ENCODE measurements around the gene PPDPF. TPM values are rescaled to one million over a fixed set of nuclear protein-coding genes. Genes with fewer than 3 reads are reported as not detected.

Gene PPDPF
- total and polyA plus RNA-seq, 3 experiments from 2014 or later: 137 to 218 (median 207) TPM

- Histone ChIP-seq H3K4me1 (ENCODE audit: insufficient read depth, low read length) (peaks cover 8% of the 10 kb centered on the region), H3K27ac (ENCODE audit: low read depth, low read length) (no peak overlapping the region), H3K36me3 (ENCODE audit: insufficient read depth, low read length) (no peaks in the 10 kb centered on the region), H3K4me3 (ENCODE audit: low read length) (no peak overlapping the region), H3K27me3 (ENCODE audit: insufficient read depth, low read length, poor library complexity, severe bottlenecking) (peaks cover 11% of the 10 kb centered on the region), H3K9me3 (ENCODE audit: low read length) (no peaks in the 10 kb centered on the region)
- peak in 1 of 5 donors; percentile 45 for DNase-seq
- ChIA-PET CTCF (no interaction called here), POLR2A (no interaction called here)
- Mint-ChIP-seq H3K36me3 (peaks cover 0 to 6% (median 0%) of the 10 kb centered on the region in 3 donors), H3K4me1 (peaks cover 0 to 14% (median 2%) of the 10 kb centered on the region in 3 donors), H3K27ac (no peak overlapping the region), H3K27me3 (peaks cover 19 to 26% of the 10 kb centered on the region in 2 donors), H3K4me3 (peak overlapping the region in 3 of 7 donors; percentile 19 to 61 (median 48)), H3K9me3 (peaks cover 5 to 15% (median 10%) of the 10 kb centered on the region in 5 donors)
These were observed 20.2 kb upstream of the PPDPF start for GRCh38 chr20:63500151-63500901.

DNA sequence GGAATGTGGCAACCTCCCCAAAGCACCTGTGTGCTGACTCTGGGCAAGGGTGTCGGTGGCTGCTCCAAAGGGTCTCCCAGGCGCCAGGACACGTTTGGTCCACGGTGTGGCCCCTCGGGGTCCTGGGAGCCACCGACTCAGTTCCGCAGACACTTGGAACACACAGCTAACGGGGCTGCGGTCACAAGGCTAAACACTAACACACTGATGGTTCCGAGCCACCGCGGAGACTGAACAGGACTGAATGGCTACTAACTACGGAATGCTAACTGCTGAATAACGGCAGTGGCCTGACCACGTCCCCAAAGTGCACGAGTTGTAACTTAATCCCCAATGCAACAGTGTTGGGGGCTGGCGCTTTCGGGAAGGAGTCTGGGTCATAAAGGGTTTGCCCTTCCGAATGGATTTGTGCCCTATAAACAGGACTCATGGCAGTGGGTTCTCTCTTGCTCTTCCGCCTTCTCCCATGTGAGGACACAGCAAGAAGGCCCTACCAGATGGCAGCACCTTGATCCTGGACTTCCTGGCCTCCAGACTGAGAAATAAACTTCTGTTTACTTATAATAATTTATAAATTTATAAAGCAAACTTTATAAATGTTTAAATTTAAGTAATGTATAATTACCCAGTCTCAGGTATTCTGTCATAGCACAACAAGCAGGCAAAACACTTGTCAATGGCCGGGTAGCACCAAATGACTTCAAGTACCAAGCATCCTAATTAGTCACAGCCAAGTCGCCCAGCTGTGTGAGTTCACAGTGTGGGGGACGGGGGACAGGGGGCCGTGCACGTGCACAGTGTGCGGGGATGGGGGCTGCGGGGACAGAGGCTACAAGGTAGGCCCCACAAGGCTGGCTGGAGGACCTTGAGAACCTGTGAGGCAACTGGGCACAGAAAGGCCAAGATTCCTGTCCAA lies 19.4 kb upstream of the PPDPF start:
- no peak overlapping the region for H3K27ac Mint-ChIP-seq
- CTCF ChIA-PET: no interaction called here
- POLR2A ChIA-PET: no interaction called here
- peaks cover 5 to 17% (median 10%) of the 10 kb centered on the region in 5 donors for H3K9me3 Mint-ChIP-seq
- H3K36me3 ChIP-seq (ENCODE audit: insufficient read depth, low read length): no peaks in the 10 kb centered on the region
- no peaks in the 10 kb centered on the region for H3K9me3 ChIP-seq (ENCODE audit: low read length)
- peaks cover 0 to 13% (median 1%) of the 10 kb centered on the region in 3 donors for H3K4me1 Mint-ChIP-seq
- H3K27ac ChIP-seq (ENCODE audit: low read depth, low read length): no peak overlapping the region
- no peak for DNase-seq
- peaks cover 19 to 26% of the 10 kb centered on the region in 2 donors for H3K27me3 Mint-ChIP-seq
- no peak overlapping the region for H3K4me3 ChIP-seq (ENCODE audit: low read length)
- peaks cover 11% of the 10 kb centered on the region for H3K27me3 ChIP-seq (ENCODE audit: insufficient read depth, low read length, poor library complexity, severe bottlenecking)
- H3K4me1 ChIP-seq (ENCODE audit: insufficient read depth, low read length): peaks cover 5% of the 10 kb centered on the region
- H3K4me3 Mint-ChIP-seq: peak overlapping the region in 4 of 7 donors; percentile 19 to 51 (median 50)
- peaks cover 0 to 6% (median 0%) of the 10 kb centered on the region in 3 donors for H3K36me3 Mint-ChIP-seq

- Histone ChIP-seq H3K27ac (ENCODE audit: low read depth, low read length) (no peak overlapping the region), H3K4me3 (ENCODE audit: low read length) (no peak overlapping the region), H3K9me3 (ENCODE audit: low read length) (no peaks in the 10 kb centered on the region), H3K4me1 (ENCODE audit: insufficient read depth, low read length) (no peaks in the 10 kb centered on the region), H3K27me3 (ENCODE audit: insufficient read depth, low read length, poor library complexity, severe bottlenecking) (peaks cover 11% of the 10 kb centered on the region), H3K36me3 (ENCODE audit: insufficient read depth, low read length) (no peaks in the 10 kb centered on the region)
- Mint-ChIP-seq H3K27ac (no peak overlapping the region), H3K4me3 (no peak overlapping the region), H3K36me3 (peaks cover 0 to 6% (median 0%) of the 10 kb centered on the region in 3 donors), H3K27me3 (peaks cover 20 to 26% of the 10 kb centered on the region in 2 donors), H3K9me3 (peaks cover 5 to 17% (median 11%) of the 10 kb centered on the region in 5 donors), H3K4me1 (peaks cover 0 to 6% (median 0%) of the 10 kb centered on the region in 3 donors)
- CTCF ChIA-PET: no interaction called here
- DNase-seq: no peak
- POLR2A ChIA-PET: no interaction called here
These were observed 18.5 kb upstream of the PPDPF start for GRCh38 chr20:63501818-63502670.

GRCh38 chr20:63502671-63503172 lies 17.8 kb upstream of the PPDPF start:
- peaks cover 0 to 6% (median 0%) of the 10 kb centered on the region in 3 donors for H3K36me3 Mint-ChIP-seq

DNA sequence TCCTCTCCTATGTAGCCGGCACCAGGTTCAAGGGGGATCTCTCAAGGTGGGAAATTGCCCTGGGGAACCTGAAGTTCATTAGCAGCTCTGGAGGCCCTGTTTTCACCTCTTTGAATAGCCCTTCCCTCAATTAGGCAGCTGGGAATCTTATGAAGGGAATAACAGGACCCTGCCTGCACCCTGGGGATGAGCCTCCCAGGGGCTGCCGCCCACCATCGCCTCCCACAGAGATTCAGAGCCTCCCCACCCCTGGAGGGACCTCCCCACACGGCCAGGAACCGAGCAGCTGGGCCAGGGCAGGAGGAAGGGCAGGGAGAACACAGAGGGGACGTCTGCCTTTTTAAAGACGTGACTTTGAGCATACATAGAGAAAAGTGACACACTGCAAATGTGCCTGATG lies 17.0 kb upstream of the PPDPF start:
- Mint-ChIP-seq H3K9me3 (peaks cover 5 to 17% (median 11%) of the 10 kb centered on the region in 5 donors), H3K4me3 (no peak overlapping the region), H3K4me1 (peaks cover 0 to 6% (median 5%) of the 10 kb centered on the region in 3 donors), H3K36me3 (peaks cover 0 to 6% (median 0%) of the 10 kb centered on the region in 3 donors), H3K27ac (no peak overlapping the region), H3K27me3 (peaks cover 25 to 34% of the 10 kb centered on the region in 2 donors)
- DNase-seq: no peak
- Histone ChIP-seq H3K27me3 (ENCODE audit: insufficient read depth, low read length, poor library complexity, severe bottlenecking) (no peaks in the 10 kb centered on the region), H3K4me1 (ENCODE audit: insufficient read depth, low read length) (no peaks in the 10 kb centered on the region), H3K36me3 (ENCODE audit: insufficient read depth, low read length) (no peaks in the 10 kb centered on the region), H3K4me3 (ENCODE audit: low read length) (no peak overlapping the region), H3K27ac (ENCODE audit: low read depth, low read length) (no peak overlapping the region), H3K9me3 (ENCODE audit: low read length) (no peaks in the 10 kb centered on the region)
- CTCF ChIA-PET: no interaction called here
- POLR2A ChIA-PET: no interaction called here

More at GRCh38 chr20:63502671-63503172, 17.8 kb upstream of the PPDPF start:
- Mint-ChIP-seq H3K27ac (no peak overlapping the region), H3K4me3 (no peak overlapping the region), H3K9me3 (peaks cover 5 to 17% (median 11%) of the 10 kb centered on the region in 5 donors), H3K4me1 (peaks cover under 1 to 6% (median under 1%) of the 10 kb centered on the region in 3 donors), H3K27me3 (peaks cover 18 to 26% of the 10 kb centered on the region in 2 donors)
- DNase-seq: peak in 1 of 5 donors; percentile 38
- Histone ChIP-seq H3K4me1 (ENCODE audit: insufficient read depth, low read length) (no peaks in the 10 kb centered on the region), H3K36me3 (ENCODE audit: insufficient read depth, low read length) (no peaks in the 10 kb centered on the region), H3K9me3 (ENCODE audit: low read length) (no peaks in the 10 kb centered on the region), H3K27me3 (ENCODE audit: insufficient read depth, low read length, poor library complexity, severe bottlenecking) (peaks cover 7% of the 10 kb centered on the region), H3K27ac (ENCODE audit: low read depth, low read length) (no peak overlapping the region), H3K4me3 (ENCODE audit: low read length) (no peak overlapping the region)
- ChIA-PET CTCF (no interaction called here), POLR2A (no interaction called here)

DNA sequence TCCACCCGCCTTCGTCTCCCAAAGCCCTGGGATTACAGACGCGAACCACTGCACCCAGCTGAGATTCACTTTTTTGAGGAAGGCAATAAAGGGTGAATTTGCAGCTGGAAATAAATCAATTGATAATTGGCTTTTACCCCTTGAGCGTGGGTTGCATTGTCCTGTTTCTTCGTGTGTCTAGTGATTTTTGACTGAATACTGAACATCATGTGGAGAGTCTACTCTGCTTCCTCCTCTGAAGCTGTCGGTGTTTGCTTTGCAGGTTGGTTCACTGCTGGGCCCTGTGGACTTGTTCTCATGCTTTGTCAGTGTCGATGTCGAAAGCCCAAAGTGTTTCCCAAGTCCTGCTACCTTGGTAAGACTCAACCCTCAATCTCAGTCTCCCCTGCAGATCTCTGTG lies 15.9 kb upstream of the PPDPF start:
- CTCF ChIA-PET: interaction anchor here (0.9 kb wide), 1 partner anchor 8 kb away, joined by 3 read pairs; no protein-coding TSS in a partner anchor
- H3K36me3 Mint-ChIP-seq: peaks cover 0 to 6% (median 0%) of the 10 kb centered on the region in 3 donors

DNA sequence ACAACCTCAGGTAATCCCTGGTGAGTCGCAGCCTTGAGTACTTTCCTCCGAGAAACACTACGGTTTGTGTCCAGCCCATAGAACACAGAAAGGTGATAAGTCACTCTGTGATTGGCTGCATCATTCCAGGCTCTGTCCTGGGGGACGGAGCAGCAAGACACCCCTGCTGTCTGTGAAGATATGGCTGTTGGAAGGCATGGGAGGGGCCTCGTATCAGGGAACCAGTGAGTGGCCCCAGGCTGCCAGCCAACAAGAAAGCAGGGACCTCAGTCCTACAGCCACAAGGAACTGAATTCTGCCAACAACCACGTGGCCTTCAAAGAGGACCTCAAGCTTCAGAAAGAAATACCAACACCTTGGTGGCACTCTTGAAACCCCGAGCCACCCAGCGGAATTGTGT lies 15.3 kb upstream of the PPDPF start:
- no peak overlapping the region for H3K27ac ChIP-seq (ENCODE audit: low read depth, low read length)
- peaks cover 0 to 6% (median 5%) of the 10 kb centered on the region in 3 donors for H3K4me1 Mint-ChIP-seq
- DNase-seq: no peak
- H3K27me3 Mint-ChIP-seq: peaks cover 32 to 48% of the 10 kb centered on the region in 2 donors
- H3K4me3 Mint-ChIP-seq: peak overlapping the region in 1 of 7 donors; percentile 29
- CTCF ChIA-PET: interaction anchor here (1.1 kb wide), 1 partner anchor 9 kb away, joined by 5 read pairs; no protein-coding TSS in a partner anchor
- POLR2A ChIA-PET: no interaction called here
- no peaks in the 10 kb centered on the region for H3K9me3 ChIP-seq (ENCODE audit: low read length)
- no peaks in the 10 kb centered on the region for H3K27me3 ChIP-seq (ENCODE audit: insufficient read depth, low read length, poor library complexity, severe bottlenecking)
- H3K4me1 ChIP-seq (ENCODE audit: insufficient read depth, low read length): no peaks in the 10 kb centered on the region
- no peak overlapping the region for H3K27ac Mint-ChIP-seq
- peaks cover 5 to 17% (median 11%) of the 10 kb centered on the region in 5 donors for H3K9me3 Mint-ChIP-seq
- no peak overlapping the region for H3K4me3 ChIP-seq (ENCODE audit: low read length)
- H3K36me3 Mint-ChIP-seq: peaks cover 0 to 6% (median 0%) of the 10 kb centered on the region in 3 donors
- H3K36me3 ChIP-seq (ENCODE audit: insufficient read depth, low read length): no peaks in the 10 kb centered on the region

More for the DNA sequence above, 15.9 kb upstream of the PPDPF start:
- Mint-ChIP-seq H3K27ac (no peak overlapping the region), H3K9me3 (peaks cover 5 to 17% (median 11%) of the 10 kb centered on the region in 5 donors), H3K4me3 (no peak overlapping the region), H3K27me3 (peaks cover 32 to 42% of the 10 kb centered on the region in 2 donors), H3K4me1 (peaks cover 0 to 6% (median 5%) of the 10 kb centered on the region in 3 donors)
- no peak overlapping the region for H3K4me3 ChIP-seq (ENCODE audit: low read length)
- H3K27ac ChIP-seq (ENCODE audit: low read depth, low read length): no peak overlapping the region
- DNase-seq: no peak
- H3K4me1 ChIP-seq (ENCODE audit: insufficient read depth, low read length): no peaks in the 10 kb centered on the region
- H3K36me3 ChIP-seq (ENCODE audit: insufficient read depth, low read length): no peaks in the 10 kb centered on the region
- POLR2A ChIA-PET: no interaction called here
- H3K27me3 ChIP-seq (ENCODE audit: insufficient read depth, low read length, poor library complexity, severe bottlenecking): no peaks in the 10 kb centered on the region
- H3K9me3 ChIP-seq (ENCODE audit: low read length): no peaks in the 10 kb centered on the region

All from CD8-positive, alpha-beta memory T cell (primary cell).